ENCODE results near the gene LCNL1.
A peak's percentile ranks its signal among the peaks of the same experiment; 100 is the strongest.
"Not testable (repeated sequence)": the region's sequence is repeated elsewhere in the genome, so short reads cannot be mapped to it uniquely, and the experiment has no call there.

The LCNL1 gene

DNA sequence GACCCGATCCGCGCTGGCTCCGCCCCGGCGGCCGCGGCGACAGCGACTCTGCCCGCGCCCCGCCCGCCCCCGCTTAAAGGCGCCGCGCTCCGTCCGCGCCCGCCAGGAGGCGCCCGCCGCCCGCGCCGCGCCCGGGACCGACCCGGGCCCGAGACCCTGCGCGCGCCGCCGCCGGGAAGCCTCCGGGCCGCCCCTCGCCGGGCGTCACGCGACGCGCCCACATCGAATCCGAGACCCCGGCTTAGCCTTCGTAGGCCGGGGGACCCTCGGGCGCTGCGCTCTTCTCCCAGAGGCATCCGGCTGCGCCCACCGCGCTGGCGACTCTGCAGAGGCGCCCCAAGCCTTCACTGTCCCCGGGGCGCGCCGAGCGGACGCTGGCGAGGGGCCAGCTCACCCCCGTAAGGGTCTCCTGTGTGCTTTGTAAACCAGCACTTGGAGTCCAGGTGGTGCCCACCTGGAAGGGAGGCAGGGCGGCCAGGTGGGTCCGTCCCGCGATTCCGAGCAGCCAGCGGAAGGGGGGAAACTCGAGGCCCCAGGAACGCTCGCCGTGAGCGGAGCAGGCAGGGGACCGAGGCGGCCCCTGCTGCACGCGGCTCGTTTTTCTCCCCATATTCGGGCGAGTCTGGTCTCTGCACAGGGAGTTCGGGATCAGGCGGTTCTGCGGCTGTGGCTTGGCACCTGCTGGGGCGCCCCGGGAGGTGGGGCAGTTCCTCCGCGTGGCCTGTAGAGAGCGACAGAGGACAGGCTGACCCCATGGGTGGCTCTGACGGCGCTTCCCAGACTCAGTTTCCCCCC is 45.7 kb downstream of the LCNL1 start:
- DNase-seq: peak; percentile 64

DNA sequence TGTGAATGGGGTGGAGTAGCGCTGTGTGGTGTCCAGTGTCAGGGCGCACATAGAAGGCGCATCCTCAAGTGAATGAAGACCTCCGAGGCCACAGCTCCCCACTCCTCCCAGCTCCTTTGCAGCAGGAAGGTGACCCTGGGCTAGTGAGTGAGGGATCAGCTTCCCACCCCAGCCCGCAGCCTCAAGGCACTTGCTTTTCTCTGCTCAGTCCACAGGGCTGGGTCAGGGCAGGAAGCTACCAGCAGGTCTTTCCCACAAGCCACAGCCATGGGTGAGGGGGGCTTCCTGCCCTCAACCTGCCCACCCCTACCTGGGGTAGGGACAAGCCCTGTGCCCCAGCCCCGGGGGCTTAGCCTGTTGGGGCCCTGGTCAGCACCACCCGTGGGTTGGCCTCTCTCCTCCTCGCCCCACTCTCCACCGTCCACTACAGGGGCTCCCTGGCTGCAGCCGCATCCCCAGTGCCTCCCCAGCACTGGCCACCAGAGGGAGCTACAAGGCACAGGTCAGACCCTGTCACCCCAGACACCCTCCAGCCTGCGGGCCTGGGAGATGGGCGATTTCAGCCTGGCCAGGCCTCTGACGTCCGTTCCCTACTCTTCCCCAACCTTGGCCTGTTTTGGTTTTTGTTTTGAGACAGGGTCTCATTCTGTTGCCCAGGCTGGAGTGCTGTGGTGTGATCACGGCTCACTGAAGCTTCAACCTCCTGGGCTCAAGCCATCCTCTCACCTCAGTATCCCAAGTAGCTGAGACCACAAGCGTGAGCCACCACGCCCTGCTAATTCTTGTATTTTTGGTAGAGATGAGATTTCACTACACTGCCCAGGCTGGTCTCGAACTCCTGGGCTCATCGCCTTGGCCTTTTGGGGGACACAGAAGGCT is 46.5 kb downstream of the LCNL1 start:
- peak; percentile 35 for DNase-seq

DNA sequence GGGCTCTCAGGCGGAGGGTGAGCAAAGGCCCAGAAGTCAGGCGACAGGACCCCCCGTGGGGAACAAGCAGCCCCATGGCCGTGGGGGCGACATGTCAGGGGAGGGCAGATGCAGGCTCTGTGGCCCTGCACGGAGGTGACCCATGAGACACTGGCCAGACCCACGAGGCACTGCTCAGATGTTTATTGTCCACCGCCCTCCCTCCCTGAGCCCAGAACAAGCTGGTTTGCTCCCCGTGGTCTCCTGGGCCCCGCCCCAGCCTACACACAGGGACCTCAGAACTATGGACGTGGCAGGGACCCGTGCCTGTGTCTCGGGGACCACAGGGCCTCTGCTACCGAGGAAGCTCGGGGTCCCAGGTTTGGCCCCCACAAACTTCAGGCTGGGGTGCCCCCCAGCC is 47.2 kb downstream of the LCNL1 start:
- DNase-seq: no peak

DNA sequence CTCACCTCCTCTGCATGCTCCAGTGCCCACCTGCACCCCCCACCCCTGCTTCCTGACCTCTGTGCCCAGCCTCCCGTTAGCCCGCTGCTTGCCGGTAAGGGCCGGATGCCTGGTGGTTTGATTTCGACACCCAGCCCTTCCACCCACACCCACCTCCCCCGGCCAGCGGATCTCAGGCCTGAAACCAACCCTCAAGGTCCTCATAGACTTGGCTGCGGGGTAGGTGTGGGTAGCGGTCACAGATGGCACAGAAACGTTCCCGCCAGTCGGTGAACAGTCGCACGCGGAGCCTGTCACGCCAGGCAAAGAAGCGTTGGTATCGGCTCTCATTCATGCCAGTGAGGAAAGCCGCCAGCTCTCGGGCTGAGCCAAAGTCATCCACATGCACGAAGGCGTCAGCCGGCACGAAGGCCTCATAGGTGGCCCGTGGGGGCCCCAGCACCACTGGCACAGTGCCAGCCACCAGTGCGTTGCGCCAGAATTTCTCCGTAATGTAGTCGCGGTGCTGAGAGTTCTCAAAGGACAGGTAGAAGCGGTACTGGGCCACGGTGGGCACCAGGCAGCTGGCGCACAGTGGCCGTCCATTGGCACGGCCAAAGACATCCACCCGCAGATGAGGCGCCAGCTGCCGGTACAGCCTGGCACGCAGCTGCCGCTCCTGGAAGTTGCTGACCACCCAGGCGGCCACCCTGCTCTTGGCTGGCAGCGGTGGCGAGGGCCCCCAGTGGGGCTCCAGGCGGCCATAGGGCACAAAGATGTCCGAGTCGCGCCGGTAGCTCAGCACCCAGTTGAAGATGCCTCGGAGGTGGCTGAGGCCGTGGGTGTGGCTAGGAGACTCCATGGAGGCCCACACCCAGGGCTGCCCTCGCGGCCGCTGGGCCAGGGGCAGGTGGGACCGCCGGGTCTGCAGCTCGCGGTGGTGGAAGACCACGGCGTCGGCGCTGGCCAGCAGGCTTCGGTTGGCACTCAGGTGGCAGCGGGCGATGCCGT is 48.0 kb downstream of the LCNL1 start:
- no peak for DNase-seq

- DNase-seq: peak; percentile 56
These were observed 49.3 kb downstream of the LCNL1 start, which contains the start of gene FUT7 for GRCh38 chr9:137031904-137032640. FUT7 (minus strand) TSS chr9:137032088; CDS start chr9:137031991, 97 bp downstream.

DNA sequence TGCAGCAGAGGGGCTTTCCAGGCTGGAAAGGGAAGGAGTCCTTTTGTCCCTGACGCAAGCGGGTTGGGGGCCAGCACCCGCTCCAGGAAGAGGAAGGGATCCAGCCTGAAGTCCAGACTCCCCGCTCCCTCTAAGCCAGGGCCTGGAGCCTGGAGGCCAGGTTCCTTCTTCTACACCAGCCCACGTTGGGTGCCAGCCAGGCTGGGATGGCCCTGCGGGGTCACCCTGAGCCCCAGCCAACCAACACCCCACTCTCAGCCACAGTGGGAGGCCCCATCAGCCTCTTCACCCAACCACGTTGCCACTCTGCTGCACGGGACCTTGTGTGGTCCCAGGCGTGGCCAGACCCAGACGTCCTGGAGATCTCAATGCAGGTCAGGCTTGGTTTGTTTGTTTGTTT is 50.1 kb downstream of the LCNL1 start:
- no peak for DNase-seq

DNA sequence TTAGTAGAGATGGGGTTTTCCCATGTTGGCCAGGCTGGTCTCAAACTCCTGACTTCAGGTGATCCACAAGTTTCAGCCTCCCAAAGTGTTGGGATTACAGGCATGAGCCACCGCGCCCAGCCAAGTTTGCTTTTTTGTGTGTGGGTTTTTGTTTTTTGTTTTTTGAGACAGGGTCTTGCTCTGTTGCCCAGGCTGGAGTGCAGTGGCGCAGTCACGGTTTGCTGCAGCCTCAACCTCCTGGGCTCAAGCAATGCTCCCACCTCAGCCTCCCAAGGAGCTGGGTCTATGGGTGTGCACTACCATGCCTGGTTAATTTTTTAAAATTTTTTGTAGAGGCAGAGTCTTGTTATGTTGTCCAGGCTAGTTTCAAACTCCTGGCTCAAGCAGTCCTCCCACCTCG is 50.7 kb downstream of the LCNL1 start:
- DNase-seq: not testable (repeated sequence)

- no peak for DNase-seq
These were observed 51.4 kb downstream of the LCNL1 start for GRCh38 chr9:137034039-137034708.

GRCh38 chr9:137034709-137035506 is 52.1 kb downstream of the LCNL1 start:
- peak; percentile 84 for DNase-seq

All from NCI-H1436 (cell line).